Measurements from ENCODE around the gene ATG9B.

ATG9B gene

DNA sequence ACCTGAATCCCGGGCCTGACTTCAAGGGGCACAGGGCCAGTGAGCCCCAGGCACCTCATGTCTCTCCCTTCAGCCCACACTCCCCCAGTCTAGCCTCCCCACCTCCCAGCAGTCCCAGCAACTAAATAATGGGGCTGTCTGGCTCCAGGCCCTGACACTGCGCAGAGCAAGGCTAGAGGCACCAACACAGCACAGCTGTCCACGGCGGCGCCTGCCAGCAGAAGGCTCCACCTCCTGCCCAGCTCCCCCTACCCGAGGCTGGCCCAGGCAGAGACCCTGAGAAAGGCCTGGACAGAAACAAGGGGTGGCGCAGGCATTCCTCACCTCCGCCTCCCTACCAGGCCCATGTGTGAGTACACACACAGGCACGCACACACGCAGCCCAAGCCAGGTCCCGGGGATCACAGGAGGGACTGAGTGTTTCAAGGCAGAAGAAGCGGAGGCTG lies 52.2 kb downstream of the ATG9B start:
- in situ Hi-C loops (cut with MboI; ENCODE audit: low sequenced_read_pairs), result no loop called here

DNA sequence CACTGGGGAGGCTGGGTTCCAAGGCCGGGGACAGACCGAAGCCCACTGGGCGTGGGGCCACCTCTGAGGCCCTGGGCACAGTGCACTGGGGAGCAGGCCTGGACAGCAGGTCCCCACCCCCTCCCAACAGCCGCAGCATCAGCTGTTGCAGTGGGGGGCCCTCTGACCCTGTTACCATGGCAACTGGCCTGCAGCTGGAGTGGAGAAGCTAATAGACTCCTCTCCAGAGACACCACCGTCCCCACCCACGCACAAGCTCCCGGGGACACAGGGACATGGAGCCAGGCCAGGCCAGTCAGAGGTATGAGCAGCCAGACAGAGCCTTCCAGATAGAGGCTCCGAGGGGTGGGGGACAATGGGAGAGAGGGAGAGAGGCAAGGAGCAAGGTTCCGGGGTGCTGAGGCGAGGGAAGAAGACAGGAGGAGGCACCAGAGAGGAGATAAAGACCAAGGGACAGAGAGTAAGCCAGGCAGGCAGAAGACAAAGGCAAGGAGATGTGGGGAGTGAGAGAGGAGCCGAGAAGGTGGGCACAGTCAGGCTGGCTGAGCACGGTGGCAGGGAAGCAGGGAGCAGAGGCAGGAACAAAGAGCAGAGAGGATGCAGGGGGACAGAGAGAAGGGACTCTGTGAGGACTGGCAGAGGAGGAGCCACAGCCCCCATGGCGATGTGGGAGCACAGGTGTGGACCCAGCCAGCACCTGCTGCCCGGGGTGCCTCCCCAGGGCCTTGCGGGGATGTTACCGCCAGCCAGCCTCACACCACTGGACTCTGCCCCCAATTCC lies 52.9 kb downstream of the ATG9B start:
- in situ Hi-C loops (cut with MboI; ENCODE audit: low sequenced_read_pairs), result no loop called here

- in situ Hi-C loops (cut with MboI; ENCODE audit: low sequenced_read_pairs), result no loop called here
These were observed 53.9 kb downstream of the ATG9B start for GRCh38 chr7:150970424-150970823.

DNA sequence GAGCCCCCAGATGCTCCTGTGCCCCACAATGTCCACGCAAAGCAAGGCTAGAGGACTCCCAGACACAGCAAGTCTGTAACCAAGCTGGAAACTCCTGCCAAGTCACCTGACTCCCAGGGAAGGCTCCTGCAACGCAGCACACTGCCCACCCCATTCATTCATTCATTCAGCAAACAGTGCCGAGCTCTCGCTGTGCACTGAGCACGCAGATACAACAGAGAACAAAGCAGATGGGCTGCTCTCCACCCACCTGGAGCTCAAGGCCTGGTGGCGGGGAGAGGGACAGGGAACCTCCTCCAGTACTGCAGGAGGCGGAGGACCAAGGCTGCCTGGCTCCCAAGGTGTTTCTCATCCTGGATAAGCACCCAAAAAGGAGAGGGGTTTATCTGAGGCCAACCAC lies 54.8 kb downstream of the ATG9B start:
- in situ Hi-C loops (cut with MboI; ENCODE audit: low sequenced_read_pairs), result no loop called here

- in situ Hi-C loops (cut with MboI; ENCODE audit: low sequenced_read_pairs), result no loop called here
These were observed 55.4 kb downstream of the ATG9B start for GRCh38 chr7:150968734-150969372.

DNA sequence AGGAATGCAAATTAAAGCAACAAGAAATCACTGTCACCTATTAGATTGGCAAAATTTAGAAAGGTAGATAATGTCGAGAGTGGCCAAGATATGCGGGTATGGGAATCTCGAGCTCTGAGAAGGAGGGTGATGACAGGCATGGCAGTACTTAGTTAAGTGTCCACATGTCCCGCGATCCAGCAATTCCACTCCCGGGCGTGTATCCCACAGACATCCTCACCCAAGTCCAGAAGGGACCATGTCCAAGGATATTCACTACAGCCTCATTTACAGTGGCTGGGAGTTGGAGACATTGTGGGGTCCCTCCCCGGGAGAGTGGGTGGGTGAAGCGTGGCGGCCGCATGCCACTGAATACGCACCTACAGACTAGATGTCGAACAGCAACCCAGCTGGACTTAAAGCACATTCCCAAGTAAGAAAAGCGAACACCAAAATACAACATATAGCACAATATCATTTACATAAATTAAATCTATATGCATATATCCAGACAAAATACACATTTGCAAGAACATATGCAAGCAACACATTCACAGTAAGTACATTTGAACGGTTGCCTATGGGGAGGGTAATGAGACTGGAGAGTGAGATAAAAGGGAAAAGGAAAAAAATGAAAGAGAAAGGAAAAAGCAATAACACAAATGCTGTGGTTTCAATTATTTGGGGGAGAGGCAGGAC lies 56.1 kb downstream of the ATG9B start:
- in situ Hi-C loops (cut with MboI; ENCODE audit: low sequenced_read_pairs), result no loop called here

- in situ Hi-C loops (cut with MboI; ENCODE audit: low sequenced_read_pairs), result no loop called here
These were observed 56.9 kb downstream of the ATG9B start for GRCh38 chr7:150967349-150967748.

- in situ Hi-C loops (cut with MboI; ENCODE audit: low sequenced_read_pairs), result no loop called here
These were observed 58.3 kb downstream of the ATG9B start for GRCh38 chr7:150966002-150966401.

- in situ Hi-C loops (cut with MboI; ENCODE audit: low sequenced_read_pairs), result no loop called here
These were observed 58.9 kb downstream of the ATG9B start for GRCh38 chr7:150965273-150965830.

Data from HL-60/S4 treated with phorbol 12-myristate 13-acetate at 8.2 ng/mL for 4 days and 3 days (cell line).